Measurements from ENCODE around the gene SMARCD2. TPM values are rescaled to one million over a fixed set of nuclear protein-coding genes. Genes with fewer than 3 reads are reported as not detected.

Gene SMARCD2
- total and polyA plus RNA-seq, 2 of the 13 experiments (the other 11 are each of a cell fraction or from before 2014, with no cell fraction given), result 122 to 150 TPM

- TF ChIP-seq FLYWCH1 (CRISPR knock-in tag; IDR thresholded peaks at IDR 0.05), result no peak
- TF ChIP-seq STAG1 (CRISPR knock-in tag; IDR thresholded peaks at IDR 0.05), result peak; percentile 48
- no peak for TF ChIP-seq IRX3 (CRISPR knock-in tag; IDR thresholded peaks at IDR 0.05; ENCODE audit: borderline replicate concordance, low read depth)
- TF ChIP-seq RBAK (CRISPR knock-in tag; IDR thresholded peaks at IDR 0.05), result no peak; the same call in 1 of the 2 replicates
- peak; percentile 80; the same call in 1 of the 2 replicates for TF ChIP-seq NKX3-1 (CRISPR knock-in tag; IDR thresholded peaks at IDR 0.05)
- TF ChIP-seq ISL2 (CRISPR knock-in tag; IDR thresholded peaks at IDR 0.05), result peak; percentile 74
- TF ChIP-seq MEF2D (CRISPR knock-in tag; IDR thresholded peaks at IDR 0.05), result peak; percentile 71; the same call in 1 of the 2 replicates
- TF ChIP-seq FOXK1 (CRISPR knock-in tag; IDR thresholded peaks at IDR 0.05; ENCODE audit: borderline replicate concordance, low read depth), result peak; percentile 69
- 0 out of 2 replicates have a peak, but pooled peaks have one; percentile 59 for TF ChIP-seq ZNF577 (CRISPR knock-in tag; IDR thresholded peaks at IDR 0.05; ENCODE audit: borderline replicate concordance, low read depth)
- peak; percentile 93; the same call in 1 of the 2 replicates for TF ChIP-seq ZNF570 (CRISPR knock-in tag; IDR thresholded peaks at IDR 0.05; ENCODE audit: borderline replicate concordance)
- no peak for TF ChIP-seq CBX2 (IDR thresholded peaks at IDR 0.05; ENCODE audit: low read depth, low read length)
- TF ChIP-seq CBX2 (CRISPR knock-in tag; IDR thresholded peaks at IDR 0.05; ENCODE audit: low read depth), result peak; percentile 89; the same call in 1 of the 2 replicates
- TF ChIP-seq ARID3A (IDR thresholded peaks at IDR 0.05; ENCODE audit: low read depth, low read length), result no peak
- peak; percentile 96 for TF ChIP-seq MXD1 (CRISPR knock-in tag; IDR thresholded peaks at IDR 0.05)
- no peak for TF ChIP-seq FOXK2 (IDR thresholded peaks at IDR 0.05)
- peak; percentile 35; the same call in 1 of the 2 replicates for TF ChIP-seq ZBTB2 (CRISPR knock-in tag; IDR thresholded peaks at IDR 0.05; ENCODE audit: low read depth)
- peak; percentile 79 for TF ChIP-seq MIER3 (CRISPR knock-in tag; IDR thresholded peaks at IDR 0.05; ENCODE audit: borderline replicate concordance)
- TF ChIP-seq SMAD1 (CRISPR knock-in tag; IDR thresholded peaks at IDR 0.05; ENCODE audit: borderline replicate concordance, low read depth), result peak; percentile 92; the same call in 1 of the 2 replicates
- TF ChIP-seq ZNF484 (CRISPR knock-in tag; IDR thresholded peaks at IDR 0.05; ENCODE audit: borderline replicate concordance, low read depth), result no peak; the same call in 1 of the 2 replicates
- TF ChIP-seq ZEB1 (IDR thresholded peaks at IDR 0.05; ENCODE audit: insufficient replicate concordance, low read depth), result peak; percentile 74
- TF ChIP-seq CC2D1A (CRISPR knock-in tag; IDR thresholded peaks at IDR 0.05), result peak; percentile 98
- TF ChIP-seq ZBTB44 (CRISPR knock-in tag; IDR thresholded peaks at IDR 0.05), result 0 out of 2 replicates have a peak, but pooled peaks have one; percentile 21
Observed at GRCh38 chr17:63827002-63827800, 15.3 kb downstream of the SMARCD2 start, which contains the start of the genes FTSJ3 and PSMC5 (continued).
